H9 (cell line): Measurements from ENCODE around the gene CDH3. TPM values are rescaled to one million over a fixed set of nuclear protein-coding genes. Genes with fewer than 3 reads are reported as not detected.

Source experiments
- DNase-seq: peaks from one replicate; pipeline ENCODE4 v3.0.0-alpha.2; 2017
- H2AFZ ChIP-seq: one replicate; pipeline ENCODE4 v1.6.1; 2013; ENCODE audit warnings: mild to moderate bottlenecking, low read length, control low read depth, moderate library complexity
- H2AK5ac ChIP-seq: 2 replicates; pipeline ENCODE4 v1.6.1; 2013; ENCODE audit warnings: low read length, control low read depth, mixed read lengths; ENCODE audit not compliant: insufficient read length
- H2BK120ac ChIP-seq: one replicate; pipeline ENCODE4 v1.6.1; 2013; ENCODE audit warnings: low read depth, mild to moderate bottlenecking, low read length, control low read depth, inconsistent platforms; ENCODE audit not compliant: poor library complexity, severe bottlenecking
- H2BK12ac ChIP-seq: 2 replicates; pipeline ENCODE4 v1.6.1; 2013; ENCODE audit warnings: low read length, control low read depth, mixed read lengths, low read depth; ENCODE audit not compliant: insufficient read length
- H2BK15ac ChIP-seq: 2 replicates; pipeline ENCODE4 v1.6.1; 2013; ENCODE audit warnings: low read depth, low read length, control low read depth
- H2BK20ac ChIP-seq: one replicate; pipeline ENCODE4 v1.6.1; 2013; ENCODE audit warnings: low read depth, mild to moderate bottlenecking, low read length, control low read depth, inconsistent platforms; ENCODE audit not compliant: poor library complexity, severe bottlenecking
- H2BK5ac ChIP-seq: 2 replicates; pipeline ENCODE4 v1.6.1; 2013; ENCODE audit warnings: low read length, control low read depth, mixed read lengths; ENCODE audit not compliant: insufficient read length
- H3K14ac ChIP-seq: 2 replicates; pipeline ENCODE4 v1.6.1; 2013; ENCODE audit warnings: low read length, control low read depth; ENCODE audit not compliant: insufficient read depth
- H3K18ac ChIP-seq: 2 replicates; pipeline ENCODE4 v1.6.1; 2013; ENCODE audit warnings: low read depth, mild to moderate bottlenecking, mixed read lengths, low read length, control low read depth; ENCODE audit not compliant: insufficient read length
- H3K23ac ChIP-seq: 2 replicates; pipeline ENCODE4 v1.6.1; 2013; ENCODE audit warnings: low read length, control low read depth, mixed read lengths, low read depth; ENCODE audit not compliant: insufficient read length
- H3K23me2 ChIP-seq: 2 replicates; pipeline ENCODE4 v1.6.1; 2013; ENCODE audit warnings: low read depth, mild to moderate bottlenecking, mixed read lengths, low read length, control low read depth; ENCODE audit not compliant: insufficient read length, poor library complexity, severe bottlenecking
- H3K27ac ChIP-seq: 2 replicates; pipeline ENCODE4 v1.5.1; 2013; ENCODE audit warnings: low read length, control low read depth, mixed read lengths, low read depth; ENCODE audit not compliant: insufficient read length
- H3K27me3 ChIP-seq: 2 replicates; pipeline ENCODE4 v1.6.1; 2013; ENCODE audit warnings: low read length, control low read depth, inconsistent platforms; ENCODE audit not compliant: insufficient read depth
- H3K4ac ChIP-seq: 2 replicates; pipeline ENCODE4 v1.6.1; 2013; ENCODE audit warnings: low read depth, mild to moderate bottlenecking, control low read depth, inconsistent platforms, low read length, moderate library complexity
- H3K4me1 ChIP-seq: 2 replicates; pipeline ENCODE4 v1.6.1; 2013; ENCODE audit warnings: low read length, control low read depth, inconsistent platforms; ENCODE audit not compliant: insufficient read depth
- H3K4me2 ChIP-seq: 2 replicates; pipeline ENCODE4 v1.6.1; 2013; ENCODE audit warnings: low read length, control low read depth, mixed read lengths; ENCODE audit not compliant: insufficient read length, insufficient read depth
- H3K56ac ChIP-seq: 2 replicates; pipeline ENCODE4 v1.6.1; 2013; ENCODE audit warnings: low read depth, mild to moderate bottlenecking, mixed read lengths, low read length, control low read depth; ENCODE audit not compliant: insufficient read length
- H3K79me1 ChIP-seq: 2 replicates; pipeline ENCODE4 v1.6.1; 2013; ENCODE audit warnings: low read depth, mild to moderate bottlenecking, moderate library complexity, low read length, control low read depth, inconsistent platforms; ENCODE audit not compliant: insufficient read depth, poor library complexity, severe bottlenecking
- H3K79me2 ChIP-seq: 2 replicates; pipeline ENCODE4 v1.6.1; 2013; ENCODE audit warnings: low read length, control low read depth, inconsistent platforms; ENCODE audit not compliant: insufficient read depth
- H3K9ac ChIP-seq: 2 replicates; pipeline ENCODE4 v1.6.1; 2013; ENCODE audit warnings: low read length, control low read depth, mixed read lengths; ENCODE audit not compliant: insufficient read length; ENCODE audit errors: extremely low read depth
- H3K9me3 ChIP-seq: one replicate; pipeline ENCODE4 v1.6.1; 2013; ENCODE audit warnings: low read depth, low read length, inconsistent platforms; ENCODE audit not compliant: control insufficient read depth
- H3T11ph ChIP-seq: one replicate; pipeline ENCODE4 v1.6.1; 2013; ENCODE audit warnings: mild to moderate bottlenecking, low read length, control low read depth, inconsistent platforms
- H4K20me1 ChIP-seq: one replicate; pipeline ENCODE4 v1.6.1; 2013; ENCODE audit not compliant: control insufficient read depth, insufficient read length, insufficient read depth
- H4K5ac ChIP-seq: 2 replicates; pipeline ENCODE4 v1.6.1; 2013; ENCODE audit warnings: low read depth, mild to moderate bottlenecking, mixed read lengths, low read length, control low read depth; ENCODE audit not compliant: insufficient read length
- H4K8ac ChIP-seq: replicated peaks from 2 replicates; pipeline ENCODE4 v1.6.1; 2013; ENCODE audit warnings: low read length, control low read depth, mixed read lengths, low read depth; ENCODE audit not compliant: insufficient read length
- H4K91ac ChIP-seq: 2 replicates; pipeline ENCODE4 v1.6.1; 2013; ENCODE audit warnings: low read depth, mild to moderate bottlenecking, moderate library complexity, mixed read lengths, low read length, control low read depth; ENCODE audit not compliant: insufficient read length
- H3K27ac Mint-ChIP-seq, 3 experiments: 2 replicates in 2 of 3; 3 replicates in 1 of 3; pipeline ENCODE4 v1.8.0; 2020 to 2021; ENCODE audit warnings: mixed read lengths in 3 of 3, mild to moderate bottlenecking in 1 of 3, moderate library complexity in 1 of 3
- H3K27me3 Mint-ChIP-seq: 2 replicates; pipeline ENCODE4 v1.8.0; 2021; ENCODE audit warnings: low read depth, mild to moderate bottlenecking, moderate library complexity, mixed read lengths
- H3K36me3 Mint-ChIP-seq, 3 experiments: 2 replicates in 2 of 3; 3 replicates in 1 of 3; pipeline ENCODE4 v1.8.0; 2020 to 2021; ENCODE audit warnings: low read depth in 3 of 3, mixed read lengths in 3 of 3; ENCODE audit not compliant: insufficient read depth in 1 of 3
- H3K4me1 Mint-ChIP-seq, 2 experiments: 2 replicates each; pipeline ENCODE4 v1.8.0; 2020; ENCODE audit warnings: mixed read lengths in 2 of 2
- H3K4me3 Mint-ChIP-seq, 2 experiments: 2 replicates in 1 of 2; 3 replicates in 1 of 2; pipeline ENCODE4 v1.8.0; 2020 to 2021; ENCODE audit warnings: mild to moderate bottlenecking in 2 of 2, mixed read lengths in 2 of 2, moderate library complexity in 1 of 2
- H3K9me3 Mint-ChIP-seq, 2 experiments: 2 replicates in 1 of 2; 3 replicates in 1 of 2; pipeline ENCODE4 v1.8.0; 2020; ENCODE audit warnings: mild to moderate bottlenecking in 2 of 2, mixed read lengths in 2 of 2, moderate library complexity in 1 of 2
- WGBS: extraction: QIAGEN DNeasy Blood & Tissue Kit; methylation state at CpG from one replicate; pipeline ENCODE4 v1.1.7; 2013; ENCODE audit warnings: missing lambda C conversion rate, low lambda C conversion rate, mixed read lengths; ENCODE audit not compliant: insufficient read length; ENCODE audit errors: extremely low coverage; 5-methylcytosine and 5-hydroxymethylcytosine counted together
- total RNA-seq: library from RNA; stranded (reverse); gene quantifications from 2 replicates; pipeline ENCODE4 v1.2.1, GENCODE V29; 2021
- TF ChIP-seq, protein P1 (sequence below): fragments of 200-600 bp; sonication (generic); conservative IDR thresholded peaks from 3 replicates; pipeline ENCODE4 v1.8.0; 2021; ENCODE audit warnings: antibody characterized with exemption, mild to moderate bottlenecking

The CDH3 gene
- total RNA-seq, 1 experiment from 2014 or later, result 97.2 TPM

DNA sequence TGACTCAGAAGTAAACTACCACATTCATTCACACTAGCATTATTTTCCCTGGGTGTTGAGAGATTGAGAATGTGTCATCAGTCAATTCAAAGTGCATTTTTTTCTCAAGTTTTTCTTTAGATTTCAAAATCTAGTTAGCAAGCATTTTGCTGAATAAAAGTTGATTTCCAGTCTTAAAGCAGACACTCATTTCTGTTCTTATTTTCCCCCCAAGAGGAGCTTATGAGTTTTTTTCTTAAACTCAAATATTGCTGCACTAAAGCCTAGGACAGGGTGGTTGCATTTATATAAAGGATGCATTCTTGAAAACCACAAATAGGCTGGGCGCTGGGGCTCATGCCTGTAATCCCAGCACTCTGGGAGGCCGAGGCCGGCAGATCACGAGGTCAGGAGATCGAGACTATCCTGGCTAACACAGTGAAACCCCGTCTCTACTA is 15.3 kb downstream of the CDH3 start:
- Histone ChIP-seq H2BK20ac (no peak overlapping the region), H4K20me1 (no peaks in the 10 kb centered on the region), H2BK5ac (no peak overlapping the region), H3K4me2 (no peak overlapping the region), H2BK120ac (no peak overlapping the region), H3T11ph (no peak overlapping the region), H3K9me3 (no peaks in the 10 kb centered on the region), H3K18ac (no peak overlapping the region), H4K5ac (no peak overlapping the region), H4K8ac (no peak overlapping the region), H3K9ac (no peak overlapping the region), H2BK12ac (no peak overlapping the region), H3K23ac (no peak overlapping the region), H2AK5ac (no peak overlapping the region), H2AFZ (no peak overlapping the region), H3K14ac (no peak overlapping the region), H3K4ac (no peak overlapping the region), H3K79me2 (peaks cover 4% of the 10 kb centered on the region; the same call in 1 of the 2 replicates), H3K27me3 (no peaks in the 10 kb centered on the region), H2BK15ac (no peak overlapping the region), H3K4me1 (no peaks in the 10 kb centered on the region), H3K27ac (no peak overlapping the region), H3K56ac (no peak overlapping the region), H3K23me2 (no peaks in the 10 kb centered on the region), H4K91ac (no peak overlapping the region), H3K79me1 (peaks cover 2% of the 10 kb centered on the region)
- no CpG with 5 or more reads among the region's 6 CpGs for WGBS
- peaks cover 21 to 28% of the 10 kb centered on the region in 2 experiments for H3K4me1 Mint-ChIP-seq
- TF ChIP-seq, protein P1, sequence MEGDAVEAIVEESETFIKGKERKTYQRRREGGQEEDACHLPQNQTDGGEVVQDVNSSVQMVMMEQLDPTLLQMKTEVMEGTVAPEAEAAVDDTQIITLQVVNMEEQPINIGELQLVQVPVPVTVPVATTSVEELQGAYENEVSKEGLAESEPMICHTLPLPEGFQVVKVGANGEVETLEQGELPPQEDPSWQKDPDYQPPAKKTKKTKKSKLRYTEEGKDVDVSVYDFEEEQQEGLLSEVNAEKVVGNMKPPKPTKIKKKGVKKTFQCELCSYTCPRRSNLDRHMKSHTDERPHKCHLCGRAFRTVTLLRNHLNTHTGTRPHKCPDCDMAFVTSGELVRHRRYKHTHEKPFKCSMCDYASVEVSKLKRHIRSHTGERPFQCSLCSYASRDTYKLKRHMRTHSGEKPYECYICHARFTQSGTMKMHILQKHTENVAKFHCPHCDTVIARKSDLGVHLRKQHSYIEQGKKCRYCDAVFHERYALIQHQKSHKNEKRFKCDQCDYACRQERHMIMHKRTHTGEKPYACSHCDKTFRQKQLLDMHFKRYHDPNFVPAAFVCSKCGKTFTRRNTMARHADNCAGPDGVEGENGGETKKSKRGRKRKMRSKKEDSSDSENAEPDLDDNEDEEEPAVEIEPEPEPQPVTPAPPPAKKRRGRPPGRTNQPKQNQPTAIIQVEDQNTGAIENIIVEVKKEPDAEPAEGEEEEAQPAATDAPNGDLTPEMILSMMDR, result no peak
- H3K9me3 Mint-ChIP-seq, result no peaks in the 10 kb centered on the region
- 0 out of 7 replicates have a peak overlapping the region, but pooled peaks of 1 of the 3 experiments have one; percentile 49 for H3K27ac Mint-ChIP-seq
- peaks cover 3 to 13% (median 11%) of the 10 kb centered on the region in 3 experiments for H3K36me3 Mint-ChIP-seq
- no peak overlapping the region for H3K4me3 Mint-ChIP-seq
- no peak for DNase-seq
- no peaks in the 10 kb centered on the region for H3K27me3 Mint-ChIP-seq
